Panc1 (cell line): ENCODE results near the gene OR10A6. TPM values are rescaled to one million over a fixed set of nuclear protein-coding genes. Genes with fewer than 3 reads are reported as not detected.

Experiments used
- ATAC-seq: fragments of 200-7000 bp; cut with Tn5 transposase; 2 replicates; pipeline ENCODE4 v1.9.1; 2020; ENCODE audit warnings: mild to moderate bottlenecking, moderate library complexity
- BruUV-seq: library from RNA; stranded (reverse); fragments of 400-500 nt; replicated peaks from 2 replicates; lab custom pipeline; 2021; lab: Mats Ljungman, UMichigan
- CTCF ChIA-PET: fragments of 300-600 bp; sonication (Branson Sonifier 250); formaldehyde crosslinking; loops from one replicate; lab custom pipeline; 2022; ENCODE audit warnings: antibody characterized with exemption; lab: Charles Lee
- POLR2A ChIA-PET: fragments of 300-600 bp; sonication (Branson Sonifier 250); formaldehyde crosslinking; loops from one replicate; lab custom pipeline; 2022; ENCODE audit warnings: antibody characterized with exemption; lab: Charles Lee
- DNase-seq: peaks from one replicate; pipeline ENCODE4 v3.0.0-alpha.2; 2010; ENCODE audit warnings: low read depth, low spot score
- H3K27ac ChIP-seq: 2 replicates; pipeline ENCODE4 v1.5.1; 2011; ENCODE audit warnings: mild to moderate bottlenecking, low read length, inconsistent platforms
- H3K27me3 ChIP-seq: fragments of 200-500 bp; sonication (Bioruptor generic); 2 replicates; pipeline ENCODE4 v1.6.0; 2014; ENCODE audit warnings: low read length, inconsistent platforms; ENCODE audit not compliant: control insufficient read depth, insufficient read depth
- H3K36me3 ChIP-seq: fragments of 200-500 bp; sonication (Bioruptor generic); 2 replicates; pipeline ENCODE4 v1.5.1; 2014; ENCODE audit warnings: inconsistent platforms, mild to moderate bottlenecking, low read length, moderate library complexity; ENCODE audit not compliant: control insufficient read depth, insufficient read depth
- H3K4me1 ChIP-seq: 2 replicates; pipeline ENCODE4 v1.5.1; 2011; ENCODE audit warnings: inconsistent platforms, mild to moderate bottlenecking, low read length, moderate library complexity; ENCODE audit not compliant: control insufficient read depth, insufficient read depth
- H3K4me3 ChIP-seq, 2 experiments: 2 replicates each; pipeline ENCODE4 v1.5.1; 2011 to 2012; ENCODE audit warnings: low read depth in 2 of 2, low read length in 2 of 2, mild to moderate bottlenecking in 2 of 2, inconsistent platforms in 1 of 2, moderate library complexity in 1 of 2
- H3K9me3 ChIP-seq: fragments of 200-500 bp; sonication (Bioruptor generic); 2 replicates; pipeline ENCODE4 v1.5.1; 2014; ENCODE audit warnings: low read depth, mild to moderate bottlenecking, inconsistent platforms, low read length, moderate library complexity; ENCODE audit not compliant: control insufficient read depth, insufficient read depth
- CTCF ChIP-seq: fragments of 450-650 bp; IDR thresholded peaks from 2 replicates; pipeline ENCODE4 v1.5.1; 2017; ENCODE audit warnings: mild to moderate bottlenecking
- REST ChIP-seq, 2 experiments: IDR thresholded peaks; 2 replicates each; pipeline ENCODE4 v1.6.1; 2011 to 2012; ENCODE audit warnings: low read depth in 2 of 2, control low read depth in 1 of 2, low read length in 1 of 2, mild to moderate bottlenecking in 1 of 2, moderate library complexity in 1 of 2; ENCODE audit not compliant: insufficient read depth in 1 of 2
- SIN3A ChIP-seq: IDR thresholded peaks from 2 replicates; pipeline ENCODE4 v1.6.1; 2012; ENCODE audit warnings: low read depth, mild to moderate bottlenecking, low read length, moderate library complexity, borderline replicate concordance; ENCODE audit not compliant: insufficient read depth
- TCF7L2 ChIP-seq: IDR thresholded peaks from 2 replicates; pipeline ENCODE4 v1.6.1; 2011; ENCODE audit warnings: mild to moderate bottlenecking, low read depth, low read length, inconsistent platforms
- in situ Hi-C: cut with HindIII; loops from 2 replicates; pipeline ENCODE4 v1.10.0; 2016; ENCODE audit warnings: low sequenced_read_pairs, low pct_unique_long_range_greater_than_20kb
- intact Hi-C: fragments of 100-400 bp; cut with micrococcal nuclease; formaldehyde crosslinking; loops from one replicate; pipeline ENCODE4 v1.10.0; 2022; ENCODE audit not compliant: unreplicated experiment
- total RNA-seq: library from RNA; stranded (reverse); gene quantifications from one replicate; pipeline ENCODE4 v1.2.1, GENCODE V29; 2021; ENCODE audit not compliant: unreplicated experiment

Gene OR10A6
- total RNA-seq, 1 experiment from 2014 or later, result not detected

GRCh38 chr11:7898666-7899283 is 32.3 kb downstream of the OR10A6 start:
- H3K4me3 ChIP-seq, result no peak overlapping the region
- ChIA-PET POLR2A (no interaction called here), CTCF (no interaction called here)
- DNase-seq (no peak), ATAC-seq (no peak)
- H3K36me3 ChIP-seq, result no peaks in the 10 kb centered on the region
- no peak for TF ChIP-seq SIN3A
- no peak for TF ChIP-seq REST (IDR thresholded peaks at IDR 0.05; ENCODE audit: insufficient read depth in 1 of 2, low read depth in 2 of 2, low read length in 1 of 2)
- TF ChIP-seq CTCF, result peak; percentile 12; the same call in 1 of the 2 replicates
- no peak for TF ChIP-seq TCF7L2
- intact Hi-C loops (loop anchor here (10.0 kb wide), 1 partner anchor 196 kb away; no protein-coding TSS in a partner anchor), in situ Hi-C loops (no loop called here)
- H3K27ac ChIP-seq, result no peak overlapping the region
- no TSS peak for BruUV-seq
- no peaks in the 10 kb centered on the region for H3K9me3 ChIP-seq
- H3K4me1 ChIP-seq, result no peaks in the 10 kb centered on the region
- H3K27me3 ChIP-seq, result no peaks in the 10 kb centered on the region; the same call in 1 of the 2 replicates

- intact Hi-C loops, result loop anchor here (10.0 kb wide), 1 partner anchor 199 kb away; no protein-coding TSS in a partner anchor
These were observed 34.9 kb downstream of the OR10A6 start for GRCh38 chr11:7896009-7896785.

More at GRCh38 chr11:7896009-7896785, 34.9 kb downstream of the OR10A6 start:
- ATAC-seq (no peak), DNase-seq (no peak)
- no peak overlapping the region for H3K27ac ChIP-seq
- H3K27me3 ChIP-seq, result no peaks in the 10 kb centered on the region; the same call in 1 of the 2 replicates
- no peaks in the 10 kb centered on the region for H3K4me1 ChIP-seq
- no TSS peak for BruUV-seq
- ChIA-PET POLR2A (no interaction called here), CTCF (interaction anchor here (0.7 to 0.8 kb wide), 3 partner anchors 91 to 137 kb away, joined by 3 to 5 read pairs (median 3); partner anchors contain the start of gene EIF3F)
- in situ Hi-C loops, result no loop called here
- H3K9me3 ChIP-seq, result no peaks in the 10 kb centered on the region
- H3K4me3 ChIP-seq, result no peak overlapping the region
- no peaks in the 10 kb centered on the region for H3K36me3 ChIP-seq
- TF ChIP-seq CTCF, result no peak
